ENCODE results near the gene THEMIS. TPM values are rescaled to one million over a fixed set of nuclear protein-coding genes. Genes with fewer than 3 reads are reported as not detected.

THEMIS gene
- total RNA-seq, 1 donor from 2014 or later = not detected

GRCh38 chr6:127749095-127749494, 151.8 kb downstream of the THEMIS start:
- no peaks in the 10 kb centered on the region for H3K4me1 Mint-ChIP-seq (ENCODE audit: low read depth)
- no peaks in the 10 kb centered on the region for H3K27me3 Mint-ChIP-seq
- DNase-seq (ENCODE audit: low spot score, unreplicated experiment) = no peak
- no peak overlapping the region for H3K27ac Mint-ChIP-seq
- no peaks in the 10 kb centered on the region for H3K9me3 Mint-ChIP-seq (ENCODE audit: low read depth)
- TF ChIP-seq, protein P1, sequence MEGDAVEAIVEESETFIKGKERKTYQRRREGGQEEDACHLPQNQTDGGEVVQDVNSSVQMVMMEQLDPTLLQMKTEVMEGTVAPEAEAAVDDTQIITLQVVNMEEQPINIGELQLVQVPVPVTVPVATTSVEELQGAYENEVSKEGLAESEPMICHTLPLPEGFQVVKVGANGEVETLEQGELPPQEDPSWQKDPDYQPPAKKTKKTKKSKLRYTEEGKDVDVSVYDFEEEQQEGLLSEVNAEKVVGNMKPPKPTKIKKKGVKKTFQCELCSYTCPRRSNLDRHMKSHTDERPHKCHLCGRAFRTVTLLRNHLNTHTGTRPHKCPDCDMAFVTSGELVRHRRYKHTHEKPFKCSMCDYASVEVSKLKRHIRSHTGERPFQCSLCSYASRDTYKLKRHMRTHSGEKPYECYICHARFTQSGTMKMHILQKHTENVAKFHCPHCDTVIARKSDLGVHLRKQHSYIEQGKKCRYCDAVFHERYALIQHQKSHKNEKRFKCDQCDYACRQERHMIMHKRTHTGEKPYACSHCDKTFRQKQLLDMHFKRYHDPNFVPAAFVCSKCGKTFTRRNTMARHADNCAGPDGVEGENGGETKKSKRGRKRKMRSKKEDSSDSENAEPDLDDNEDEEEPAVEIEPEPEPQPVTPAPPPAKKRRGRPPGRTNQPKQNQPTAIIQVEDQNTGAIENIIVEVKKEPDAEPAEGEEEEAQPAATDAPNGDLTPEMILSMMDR (IDR thresholded peaks at IDR 0.05; ENCODE audit: unreplicated experiment) = no peak
- H3K36me3 Mint-ChIP-seq (ENCODE audit: insufficient read depth) = no peaks in the 10 kb centered on the region
- no peak overlapping the region for H3K4me3 Mint-ChIP-seq (ENCODE audit: low read depth)

DNA sequence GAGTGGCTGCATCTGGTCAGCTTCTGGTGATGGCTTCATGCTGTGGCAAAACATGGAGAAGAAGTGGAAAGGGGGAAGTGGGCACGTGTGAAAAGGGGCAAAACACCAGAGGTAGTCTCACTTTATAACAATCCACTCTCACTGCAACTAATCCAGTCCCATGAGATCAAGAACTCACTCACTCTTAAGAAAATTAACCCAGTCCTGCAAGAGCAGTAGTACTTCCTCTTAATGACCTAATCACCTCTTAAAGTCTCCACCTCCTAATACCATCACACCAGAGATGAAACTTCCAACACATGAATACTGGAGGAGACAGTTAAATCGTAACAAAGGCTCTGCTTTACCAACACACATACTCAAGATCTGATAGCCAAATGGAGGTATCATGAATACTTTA, 152.6 kb downstream of the THEMIS start:
- Mint-ChIP-seq H3K36me3 (ENCODE audit: insufficient read depth) (no peaks in the 10 kb centered on the region), H3K4me3 (ENCODE audit: low read depth) (no peak overlapping the region), H3K27ac (no peak overlapping the region), H3K4me1 (ENCODE audit: low read depth) (no peaks in the 10 kb centered on the region), H3K9me3 (ENCODE audit: low read depth) (no peaks in the 10 kb centered on the region), H3K27me3 (no peaks in the 10 kb centered on the region)
- no peak for DNase-seq (ENCODE audit: low spot score, unreplicated experiment)
- TF ChIP-seq, protein P1 (IDR thresholded peaks at IDR 0.05; ENCODE audit: unreplicated experiment) = no peak

GRCh38 chr6:127738423-127738822, 162.4 kb downstream of the THEMIS start:
- Mint-ChIP-seq H3K4me1 (ENCODE audit: low read depth) (no peaks in the 10 kb centered on the region), H3K9me3 (ENCODE audit: low read depth) (no peaks in the 10 kb centered on the region), H3K36me3 (ENCODE audit: insufficient read depth) (no peaks in the 10 kb centered on the region), H3K27me3 (no peaks in the 10 kb centered on the region), H3K4me3 (ENCODE audit: low read depth) (no peak overlapping the region), H3K27ac (no peak overlapping the region)
- no peak for DNase-seq (ENCODE audit: low spot score, unreplicated experiment)
- TF ChIP-seq, protein P1 (IDR thresholded peaks at IDR 0.05; ENCODE audit: unreplicated experiment) = no peak

GRCh38 chr6:127737768-127738167, 163.1 kb downstream of the THEMIS start:
- TF ChIP-seq, protein P1 (IDR thresholded peaks at IDR 0.05; ENCODE audit: unreplicated experiment) = no peak
- Mint-ChIP-seq H3K4me1 (ENCODE audit: low read depth) (no peaks in the 10 kb centered on the region), H3K4me3 (ENCODE audit: low read depth) (no peak overlapping the region), H3K36me3 (ENCODE audit: insufficient read depth) (no peaks in the 10 kb centered on the region), H3K27ac (no peak overlapping the region), H3K27me3 (no peaks in the 10 kb centered on the region), H3K9me3 (ENCODE audit: low read depth) (no peaks in the 10 kb centered on the region)
- DNase-seq (ENCODE audit: low spot score, unreplicated experiment) = no peak

DNA sequence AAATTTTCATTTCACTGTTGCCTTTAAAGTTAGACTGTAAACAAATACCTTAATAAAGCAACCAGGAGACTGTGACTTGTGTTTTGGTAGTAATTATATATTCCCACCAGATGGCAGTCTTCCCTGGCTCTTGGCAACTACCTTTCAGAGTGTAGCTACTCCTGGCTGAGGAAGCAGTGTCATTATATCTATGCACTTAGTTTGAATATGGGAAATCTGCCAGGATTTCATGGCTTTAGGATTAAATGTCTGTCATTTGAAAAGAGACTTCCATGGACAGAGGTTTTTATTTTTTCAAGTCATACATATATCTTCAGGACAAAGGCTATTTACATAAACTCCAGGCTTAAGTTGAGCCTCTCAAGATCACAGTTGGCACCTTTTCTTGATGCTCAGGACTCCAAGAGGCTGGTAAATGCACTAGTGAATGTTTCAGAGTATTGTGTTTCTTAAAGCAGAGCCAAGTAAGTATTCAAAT, 163.8 kb downstream of the THEMIS start:
- DNase-seq (ENCODE audit: low spot score, unreplicated experiment) = no peak
- no peaks in the 10 kb centered on the region for H3K9me3 Mint-ChIP-seq (ENCODE audit: low read depth)
- H3K36me3 Mint-ChIP-seq (ENCODE audit: insufficient read depth) = no peaks in the 10 kb centered on the region
- no peak overlapping the region for H3K4me3 Mint-ChIP-seq (ENCODE audit: low read depth)
- H3K27me3 Mint-ChIP-seq = no peaks in the 10 kb centered on the region
- H3K27ac Mint-ChIP-seq = no peak overlapping the region
- no peaks in the 10 kb centered on the region for H3K4me1 Mint-ChIP-seq (ENCODE audit: low read depth)
- TF ChIP-seq, protein P1 (IDR thresholded peaks at IDR 0.05; ENCODE audit: unreplicated experiment) = peak; percentile 83
